ENCODE measurements around the gene NEK11. TPM values are rescaled to one million over a fixed set of nuclear protein-coding genes. Genes with fewer than 3 reads are reported as not detected.

NEK11 gene
- total and polyA plus RNA-seq, 2 experiments from 2014 or later = 3.5 to 13.7 TPM

DNA sequence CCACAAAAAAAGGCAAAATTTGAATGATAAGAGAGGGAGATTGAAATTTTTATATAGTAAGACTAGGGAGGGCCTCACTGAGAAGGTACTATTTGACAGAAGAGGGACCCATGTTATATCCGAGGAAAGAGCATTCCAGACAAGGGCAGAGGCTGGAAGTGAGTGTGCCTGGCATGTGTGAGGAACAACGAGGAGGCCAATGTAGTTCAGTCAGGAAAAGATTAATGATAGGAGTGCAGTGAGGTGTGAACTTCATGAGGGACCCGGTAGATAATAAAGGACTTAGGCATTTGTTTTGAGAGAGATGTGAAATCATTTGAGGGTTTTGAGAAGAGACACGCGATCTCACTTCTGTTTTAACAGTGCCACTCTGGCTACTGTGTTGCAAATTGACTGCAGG is 36.4 kb upstream of the NEK11 start:
- DNase-seq (ENCODE audit: low spot score) = no peak
- Histone ChIP-seq H2AFZ (no peak overlapping the region), H3K9me2 (replicated peaks; ENCODE audit: insufficient read depth) (no peaks in the 10 kb centered on the region), H3K79me2 (no peaks in the 10 kb centered on the region), H3K4me2 (no peak overlapping the region), H3K27ac (no peak overlapping the region), H3K9me3 (ENCODE audit: low read depth) (no peaks in the 10 kb centered on the region), H3K4me1 (ENCODE audit: insufficient read depth) (no peaks in the 10 kb centered on the region), H3K27me3 (no peaks in the 10 kb centered on the region), H3K4me3 (no peak overlapping the region), H4K20me1 (ENCODE audit: insufficient read depth, poor library complexity, severe bottlenecking) (no peaks in the 10 kb centered on the region), H3K36me3 (replicated peaks; ENCODE audit: insufficient read depth, low read depth) (peaks cover 6% of the 10 kb centered on the region)
- 73% methylated on average over 5 of the region's 5 CpGs for WGBS (ENCODE audit: low lambda C conversion rate, missing lambda C conversion rate)
- TF ChIP-seq, protein P1, sequence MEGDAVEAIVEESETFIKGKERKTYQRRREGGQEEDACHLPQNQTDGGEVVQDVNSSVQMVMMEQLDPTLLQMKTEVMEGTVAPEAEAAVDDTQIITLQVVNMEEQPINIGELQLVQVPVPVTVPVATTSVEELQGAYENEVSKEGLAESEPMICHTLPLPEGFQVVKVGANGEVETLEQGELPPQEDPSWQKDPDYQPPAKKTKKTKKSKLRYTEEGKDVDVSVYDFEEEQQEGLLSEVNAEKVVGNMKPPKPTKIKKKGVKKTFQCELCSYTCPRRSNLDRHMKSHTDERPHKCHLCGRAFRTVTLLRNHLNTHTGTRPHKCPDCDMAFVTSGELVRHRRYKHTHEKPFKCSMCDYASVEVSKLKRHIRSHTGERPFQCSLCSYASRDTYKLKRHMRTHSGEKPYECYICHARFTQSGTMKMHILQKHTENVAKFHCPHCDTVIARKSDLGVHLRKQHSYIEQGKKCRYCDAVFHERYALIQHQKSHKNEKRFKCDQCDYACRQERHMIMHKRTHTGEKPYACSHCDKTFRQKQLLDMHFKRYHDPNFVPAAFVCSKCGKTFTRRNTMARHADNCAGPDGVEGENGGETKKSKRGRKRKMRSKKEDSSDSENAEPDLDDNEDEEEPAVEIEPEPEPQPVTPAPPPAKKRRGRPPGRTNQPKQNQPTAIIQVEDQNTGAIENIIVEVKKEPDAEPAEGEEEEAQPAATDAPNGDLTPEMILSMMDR (IDR thresholded peaks at IDR 0.05; ENCODE audit: poor library complexity) = no peak
- TF ChIP-seq EZH2 (IDR thresholded peaks at IDR 0.05; ENCODE audit: borderline replicate concordance) (no peak), EZH2phosphoT487 (IDR thresholded peaks at IDR 0.05; ENCODE audit: low read depth, severe bottlenecking, unreplicated experiment) (no peak)

DNA sequence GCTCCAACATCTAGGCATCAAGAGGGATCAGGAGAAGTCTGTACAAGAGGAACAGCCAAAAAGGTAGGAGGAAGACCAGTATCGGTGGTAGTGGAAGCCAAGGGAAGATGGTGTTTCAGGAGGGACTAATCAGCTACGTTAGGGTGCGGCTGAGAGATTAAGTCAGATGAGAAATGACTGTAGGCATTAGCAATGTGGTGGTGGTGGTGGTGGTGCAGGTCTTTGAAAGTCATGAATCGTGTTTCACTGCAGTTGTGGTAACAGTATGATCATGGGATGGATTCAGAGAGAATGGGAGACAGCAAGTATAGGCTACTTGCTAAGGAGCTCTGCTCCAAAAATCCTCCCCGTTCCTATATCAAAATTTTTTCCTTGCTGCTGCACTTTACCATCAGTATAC is 35.6 kb upstream of the NEK11 start:
- no peak overlapping the region for H3K27ac ChIP-seq
- no peaks in the 10 kb centered on the region for H3K4me1 ChIP-seq (ENCODE audit: insufficient read depth)
- H3K79me2 ChIP-seq = no peaks in the 10 kb centered on the region
- peaks cover 6% of the 10 kb centered on the region for H3K36me3 ChIP-seq (replicated peaks; ENCODE audit: insufficient read depth, low read depth)
- no peaks in the 10 kb centered on the region for H3K9me3 ChIP-seq (ENCODE audit: low read depth)
- 98% methylated on average over 5 of the region's 5 CpGs for WGBS (ENCODE audit: low lambda C conversion rate, missing lambda C conversion rate)
- H3K27me3 ChIP-seq = no peaks in the 10 kb centered on the region
- H3K4me3 ChIP-seq = no peak overlapping the region
- H4K20me1 ChIP-seq (ENCODE audit: insufficient read depth, poor library complexity, severe bottlenecking) = no peaks in the 10 kb centered on the region
- TF ChIP-seq EZH2phosphoT487 (IDR thresholded peaks at IDR 0.05; ENCODE audit: low read depth, severe bottlenecking, unreplicated experiment) (no peak), EZH2 (IDR thresholded peaks at IDR 0.05; ENCODE audit: borderline replicate concordance) (no peak)
- TF ChIP-seq, protein P1 (IDR thresholded peaks at IDR 0.05; ENCODE audit: poor library complexity) = no peak
- no peak overlapping the region for H3K4me2 ChIP-seq
- DNase-seq (ENCODE audit: low spot score) = no peak
- no peaks in the 10 kb centered on the region for H3K9me2 ChIP-seq (replicated peaks; ENCODE audit: insufficient read depth)
- H2AFZ ChIP-seq = no peak overlapping the region

DNA sequence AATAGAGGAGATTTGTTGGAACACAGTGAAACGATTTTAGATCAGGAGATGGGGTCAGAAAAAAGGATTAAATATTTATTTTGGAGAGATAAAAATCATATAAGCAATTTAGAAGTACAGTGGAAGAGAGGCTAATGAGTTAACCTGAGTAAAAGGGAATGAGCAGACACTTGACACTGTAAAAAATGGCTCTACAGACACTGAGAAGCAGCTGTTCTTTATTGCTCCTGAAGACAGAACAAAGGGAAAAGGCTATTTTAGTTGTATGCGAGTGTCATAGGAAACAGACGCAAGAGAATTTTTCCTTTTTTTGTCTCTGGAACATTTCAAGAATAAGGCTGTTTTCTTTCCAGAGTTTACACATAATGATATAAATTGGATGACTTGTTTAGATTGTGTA is 34.3 kb upstream of the NEK11 start:
- peaks cover 6% of the 10 kb centered on the region for H3K36me3 ChIP-seq (replicated peaks; ENCODE audit: insufficient read depth, low read depth)
- no peaks in the 10 kb centered on the region for H3K27me3 ChIP-seq
- no peak for TF ChIP-seq EZH2 (IDR thresholded peaks at IDR 0.05; ENCODE audit: borderline replicate concordance)
- TF ChIP-seq, protein P1 (IDR thresholded peaks at IDR 0.05; ENCODE audit: poor library complexity) = no peak
- no peak for TF ChIP-seq EZH2phosphoT487 (IDR thresholded peaks at IDR 0.05; ENCODE audit: low read depth, severe bottlenecking, unreplicated experiment)
- H2AFZ ChIP-seq = no peak overlapping the region
- H3K4me1 ChIP-seq (ENCODE audit: insufficient read depth) = no peaks in the 10 kb centered on the region
- H3K4me2 ChIP-seq = no peak overlapping the region
- no peaks in the 10 kb centered on the region for H4K20me1 ChIP-seq (ENCODE audit: insufficient read depth, poor library complexity, severe bottlenecking)
- WGBS (ENCODE audit: low lambda C conversion rate, missing lambda C conversion rate) = 72% methylated on average over 3 of the region's 3 CpGs
- no peaks in the 10 kb centered on the region for H3K79me2 ChIP-seq
- no peaks in the 10 kb centered on the region for H3K9me3 ChIP-seq (ENCODE audit: low read depth)
- DNase-seq (ENCODE audit: low spot score) = no peak
- H3K27ac ChIP-seq = no peak overlapping the region
- no peaks in the 10 kb centered on the region for H3K9me2 ChIP-seq (replicated peaks; ENCODE audit: insufficient read depth)
- no peak overlapping the region for H3K4me3 ChIP-seq

DNA sequence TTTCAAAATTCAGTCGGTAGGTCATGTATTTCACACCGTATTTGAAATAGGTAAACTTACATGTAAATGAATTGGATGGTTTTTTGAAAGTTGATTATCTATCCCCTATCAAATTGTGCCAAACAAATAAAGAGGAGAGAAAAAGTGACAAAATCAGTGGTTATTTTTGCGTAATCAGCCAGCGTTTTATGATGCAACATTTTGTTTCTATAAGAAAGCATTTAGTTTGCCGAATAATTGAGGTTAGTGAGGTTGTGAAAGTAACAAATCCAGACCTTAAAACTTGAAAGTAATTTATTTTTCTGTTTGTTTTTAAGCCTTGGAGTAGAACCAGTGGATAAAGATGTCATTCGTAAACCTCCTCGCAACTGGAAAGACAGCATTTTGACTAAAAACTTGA is 29.4 kb upstream of the NEK11 start:
- Histone ChIP-seq H3K27me3 (no peaks in the 10 kb centered on the region), H3K9me2 (replicated peaks; ENCODE audit: insufficient read depth) (no peaks in the 10 kb centered on the region), H3K4me2 (no peak overlapping the region), H3K4me3 (no peak overlapping the region), H3K36me3 (replicated peaks; ENCODE audit: insufficient read depth, low read depth) (no peaks in the 10 kb centered on the region), H3K27ac (no peak overlapping the region), H3K4me1 (ENCODE audit: insufficient read depth) (no peaks in the 10 kb centered on the region), H3K79me2 (no peaks in the 10 kb centered on the region), H4K20me1 (ENCODE audit: insufficient read depth, poor library complexity, severe bottlenecking) (no peaks in the 10 kb centered on the region), H2AFZ (no peak overlapping the region), H3K9me3 (ENCODE audit: low read depth) (no peaks in the 10 kb centered on the region)
- TF ChIP-seq, protein P1 (IDR thresholded peaks at IDR 0.05; ENCODE audit: poor library complexity) = no peak
- TF ChIP-seq EZH2phosphoT487 (IDR thresholded peaks at IDR 0.05; ENCODE audit: low read depth, severe bottlenecking, unreplicated experiment) (no peak), EZH2 (IDR thresholded peaks at IDR 0.05; ENCODE audit: borderline replicate concordance) (no peak)
- no peak for DNase-seq (ENCODE audit: low spot score)
- WGBS (ENCODE audit: low lambda C conversion rate, missing lambda C conversion rate) = 96% methylated on average over 7 of the region's 7 CpGs
